ENCODE data around the gene COBL.

The COBL gene

GRCh38 chr7:51230723-51231122 is 85.9 kb downstream of the COBL start:
- peak overlapping the region; percentile 56 for H2AK5ac ChIP-seq (ENCODE audit: low read depth, low read length)
- H3K18ac ChIP-seq (ENCODE audit: low read length), result no peak overlapping the region
- no peak for DNase-seq (ENCODE audit: low spot score)
- no peak overlapping the region for H3K14ac ChIP-seq (ENCODE audit: low read length)
- peaks cover 2% of the 10 kb centered on the region for H3K79me1 ChIP-seq (ENCODE audit: low read depth, low read length)
- no peak overlapping the region for H2AFZ ChIP-seq (ENCODE audit: low read length)
- H3K27me3 ChIP-seq (ENCODE audit: control insufficient read depth in 3 of 3, insufficient read depth in 3 of 3, low read depth in 1 of 3, low read length in 3 of 3), result peaks cover 0 to 13% (median 0%) of the 10 kb centered on the region in 3 experiments
- H4K8ac ChIP-seq (ENCODE audit: low read depth, low read length), result no peak overlapping the region
- no peak overlapping the region for H2BK15ac ChIP-seq (ENCODE audit: low read length)
- no peak overlapping the region for H4K91ac ChIP-seq (ENCODE audit: low read depth, low read length, poor library complexity)
- H3K4me2 ChIP-seq (ENCODE audit: insufficient read depth, low read length, poor library complexity, severe bottlenecking), result no peak overlapping the region
- no peak overlapping the region for H3K27ac ChIP-seq (replicated peaks; ENCODE audit: low read length)
- H3K4ac ChIP-seq (ENCODE audit: low read length), result no peak overlapping the region
- H3K36me3 ChIP-seq (replicated peaks in 1 of 2; ENCODE audit: control insufficient read depth in 2 of 2, insufficient read depth in 2 of 2, low read length in 2 of 2), result no peaks in the 10 kb centered on the region
- no CpG with 5 or more reads among the region's 5 CpGs for WGBS, 2 donors (ENCODE audit: extremely low coverage in 2 of 2, insufficient read length in 2 of 2, insufficient replicate concordance in 1 of 2)
- no peak overlapping the region for H3K23ac ChIP-seq (ENCODE audit: low read depth, low read length, poor library complexity)
- no peak overlapping the region for H3K4me3 ChIP-seq (ENCODE audit: low read length in 2 of 2)
- no peak overlapping the region for H2BK12ac ChIP-seq (ENCODE audit: low read length)
- H2BK120ac ChIP-seq (ENCODE audit: low read depth, low read length), result no peak overlapping the region
- peaks cover 0 to 15% of the 10 kb centered on the region in 2 donors for H3K4me1 ChIP-seq (ENCODE audit: control insufficient read depth in 2 of 2, insufficient read depth in 1 of 2, low read depth in 1 of 2, low read length in 2 of 2)
- peaks cover 0 to 1% of the 10 kb centered on the region in 2 donors for H3K9me3 ChIP-seq (replicated peaks in 1 of 2; ENCODE audit: control insufficient read depth in 2 of 2, insufficient read depth in 1 of 2, low read depth in 1 of 2, low read length in 2 of 2)
- H2BK5ac ChIP-seq (ENCODE audit: low read length), result no peak overlapping the region
- H3K9ac ChIP-seq (ENCODE audit: low read depth, low read length, poor library complexity), result no peak overlapping the region

DNA sequence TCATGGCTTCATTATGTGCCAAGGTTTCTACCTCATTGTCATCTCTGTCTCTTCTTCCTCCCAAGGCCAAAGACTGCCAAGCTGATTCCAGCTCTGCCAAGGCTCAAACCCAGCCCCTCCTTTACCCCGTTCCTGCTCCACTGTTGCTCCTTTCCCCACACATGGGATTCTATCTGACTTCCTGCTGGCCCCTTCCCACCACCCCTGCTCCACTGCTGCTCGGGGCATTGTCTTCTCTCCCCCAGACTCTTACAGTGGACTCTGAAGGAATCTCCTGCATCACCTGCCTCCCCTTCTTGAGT is 86.3 kb downstream of the COBL start:
- Histone ChIP-seq H4K8ac (ENCODE audit: low read depth, low read length) (no peak overlapping the region), H3K27me3 (ENCODE audit: control insufficient read depth in 3 of 3, insufficient read depth in 3 of 3, low read depth in 1 of 3, low read length in 3 of 3) (peaks cover 0 to 10% (median 0%) of the 10 kb centered on the region in 3 experiments), H3K79me1 (ENCODE audit: low read depth, low read length) (peaks cover 2% of the 10 kb centered on the region), H3K9me3 (replicated peaks in 1 of 2; ENCODE audit: control insufficient read depth in 2 of 2, insufficient read depth in 1 of 2, low read depth in 1 of 2, low read length in 2 of 2) (peaks cover 0 to 1% of the 10 kb centered on the region in 2 donors), H2BK15ac (ENCODE audit: low read length) (peak overlapping the region; percentile 35), H3K4me3 (ENCODE audit: low read length in 2 of 2) (no peak overlapping the region), H2AK5ac (ENCODE audit: low read depth, low read length) (peak overlapping the region; percentile 56), H3K9ac (ENCODE audit: low read depth, low read length, poor library complexity) (no peak overlapping the region), H3K27ac (replicated peaks; ENCODE audit: low read length) (no peak overlapping the region), H2BK12ac (ENCODE audit: low read length) (no peak overlapping the region), H2AFZ (ENCODE audit: low read length) (no peak overlapping the region), H2BK120ac (ENCODE audit: low read depth, low read length) (no peak overlapping the region), H3K4me2 (ENCODE audit: insufficient read depth, low read length, poor library complexity, severe bottlenecking) (no peak overlapping the region), H3K14ac (ENCODE audit: low read length) (no peak overlapping the region), H2BK5ac (ENCODE audit: low read length) (no peak overlapping the region), H3K36me3 (replicated peaks in 1 of 2; ENCODE audit: control insufficient read depth in 2 of 2, insufficient read depth in 2 of 2, low read length in 2 of 2) (no peaks in the 10 kb centered on the region), H3K4ac (ENCODE audit: low read length) (no peak overlapping the region), H3K18ac (ENCODE audit: low read length) (peak overlapping the region; percentile 60), H4K91ac (ENCODE audit: low read depth, low read length, poor library complexity) (peak overlapping the region; percentile 76), H3K23ac (ENCODE audit: low read depth, low read length, poor library complexity) (no peak overlapping the region), H3K4me1 (ENCODE audit: control insufficient read depth in 2 of 2, insufficient read depth in 1 of 2, low read depth in 1 of 2, low read length in 2 of 2) (peaks cover 0 to 15% of the 10 kb centered on the region in 2 donors)
- no peak for DNase-seq (ENCODE audit: low spot score)
- no CpG with 5 or more reads among the region's 2 CpGs for WGBS, 2 donors (ENCODE audit: extremely low coverage in 2 of 2, insufficient read length in 2 of 2, insufficient replicate concordance in 1 of 2)

DNA sequence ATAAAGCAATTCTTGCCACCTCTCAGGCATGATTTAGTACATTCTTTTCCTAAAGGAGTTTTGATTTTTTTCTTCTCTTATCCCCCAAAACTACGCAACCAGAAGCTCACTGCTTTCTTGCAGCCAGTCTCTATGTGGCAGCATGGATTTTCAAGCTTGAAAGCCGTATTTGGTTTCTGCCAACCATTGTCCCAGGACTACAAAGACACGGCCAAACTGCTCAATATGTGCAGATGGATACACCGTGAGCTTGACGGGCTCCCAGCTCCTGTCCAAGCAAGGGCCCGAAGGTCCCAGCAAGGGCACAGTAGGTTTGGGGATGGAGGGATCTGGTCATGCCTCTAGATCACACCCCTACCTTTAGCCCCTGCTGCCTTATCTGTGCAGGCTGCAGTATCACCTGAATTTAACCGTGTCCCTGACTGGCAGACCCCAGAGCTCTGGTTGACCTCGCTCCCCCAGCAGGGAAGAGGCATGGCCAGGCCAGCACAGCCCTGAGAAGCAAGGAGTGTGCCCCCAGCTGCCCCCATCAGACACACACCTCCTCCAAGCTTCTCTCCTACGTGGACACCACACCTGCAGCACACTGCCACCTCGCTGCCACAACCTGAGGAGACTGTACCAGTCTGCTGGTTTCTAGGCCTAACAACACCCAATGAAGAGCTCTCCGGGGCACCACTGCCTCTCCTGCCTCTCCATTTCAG is 86.8 kb downstream of the COBL start:
- no peaks in the 10 kb centered on the region for H3K36me3 ChIP-seq (replicated peaks in 1 of 2; ENCODE audit: control insufficient read depth in 2 of 2, insufficient read depth in 2 of 2, low read length in 2 of 2)
- peak overlapping the region; percentile 76 for H4K91ac ChIP-seq (ENCODE audit: low read depth, low read length, poor library complexity)
- H3K9ac ChIP-seq (ENCODE audit: low read depth, low read length, poor library complexity), result no peak overlapping the region
- H3K9me3 ChIP-seq (replicated peaks in 1 of 2; ENCODE audit: control insufficient read depth in 2 of 2, insufficient read depth in 1 of 2, low read depth in 1 of 2, low read length in 2 of 2), result no peaks in the 10 kb centered on the region
- no peak for DNase-seq (ENCODE audit: low spot score)
- peak overlapping the region; percentile 35 for H2BK15ac ChIP-seq (ENCODE audit: low read length)
- H2BK5ac ChIP-seq (ENCODE audit: low read length), result no peak overlapping the region
- H3K27ac ChIP-seq (replicated peaks; ENCODE audit: low read length), result no peak overlapping the region
- H3K27me3 ChIP-seq (ENCODE audit: control insufficient read depth in 3 of 3, insufficient read depth in 3 of 3, low read depth in 1 of 3, low read length in 3 of 3), result peaks cover 0 to 7% (median 0%) of the 10 kb centered on the region in 3 experiments
- H3K79me1 ChIP-seq (ENCODE audit: low read depth, low read length), result peaks cover 2% of the 10 kb centered on the region
- no peak overlapping the region for H2BK120ac ChIP-seq (ENCODE audit: low read depth, low read length)
- H3K4me1 ChIP-seq (ENCODE audit: control insufficient read depth in 2 of 2, insufficient read depth in 1 of 2, low read depth in 1 of 2, low read length in 2 of 2), result peaks cover 0 to 19% of the 10 kb centered on the region in 2 donors
- no peak overlapping the region for H4K8ac ChIP-seq (ENCODE audit: low read depth, low read length)
- H3K4me3 ChIP-seq (ENCODE audit: low read length in 2 of 2), result no peak overlapping the region
- no CpG with 5 or more reads among the region's 11 CpGs for WGBS, 2 donors (ENCODE audit: extremely low coverage in 2 of 2, insufficient read length in 2 of 2, insufficient replicate concordance in 1 of 2)
- no peak overlapping the region for H3K23ac ChIP-seq (ENCODE audit: low read depth, low read length, poor library complexity)
- peak overlapping the region; percentile 2 for H2AK5ac ChIP-seq (ENCODE audit: low read depth, low read length)
- no peak overlapping the region for H3K14ac ChIP-seq (ENCODE audit: low read length)
- H3K4me2 ChIP-seq (ENCODE audit: insufficient read depth, low read length, poor library complexity, severe bottlenecking), result no peak overlapping the region
- peak overlapping the region; percentile 60 for H3K18ac ChIP-seq (ENCODE audit: low read length)
- peak overlapping the region; percentile 53 for H3K4ac ChIP-seq (ENCODE audit: low read length)
- no peak overlapping the region for H2AFZ ChIP-seq (ENCODE audit: low read length)
- H2BK12ac ChIP-seq (ENCODE audit: low read length), result no peak overlapping the region

- Histone ChIP-seq H2BK12ac (ENCODE audit: low read length) (no peak overlapping the region), H2AK5ac (ENCODE audit: low read depth, low read length) (no peak overlapping the region), H3K36me3 (replicated peaks in 1 of 2; ENCODE audit: control insufficient read depth in 2 of 2, insufficient read depth in 2 of 2, low read length in 2 of 2) (no peaks in the 10 kb centered on the region), H3K23ac (ENCODE audit: low read depth, low read length, poor library complexity) (no peak overlapping the region), H3K9me3 (replicated peaks in 1 of 2; ENCODE audit: control insufficient read depth in 2 of 2, insufficient read depth in 1 of 2, low read depth in 1 of 2, low read length in 2 of 2) (no peaks in the 10 kb centered on the region), H2BK120ac (ENCODE audit: low read depth, low read length) (no peak overlapping the region), H2BK15ac (ENCODE audit: low read length) (no peak overlapping the region), H3K79me1 (ENCODE audit: low read depth, low read length) (peaks cover 2% of the 10 kb centered on the region), H3K27me3 (ENCODE audit: control insufficient read depth in 3 of 3, insufficient read depth in 3 of 3, low read depth in 1 of 3, low read length in 3 of 3) (peaks cover 0 to 7% (median 0%) of the 10 kb centered on the region in 3 experiments), H4K91ac (ENCODE audit: low read depth, low read length, poor library complexity) (no peak overlapping the region), H3K18ac (ENCODE audit: low read length) (no peak overlapping the region), H3K4me3 (ENCODE audit: low read length in 2 of 2) (no peak overlapping the region), H4K8ac (ENCODE audit: low read depth, low read length) (no peak overlapping the region), H3K4me1 (ENCODE audit: control insufficient read depth in 2 of 2, insufficient read depth in 1 of 2, low read depth in 1 of 2, low read length in 2 of 2) (peaks cover 0 to 17% of the 10 kb centered on the region in 2 donors), H3K9ac (ENCODE audit: low read depth, low read length, poor library complexity) (no peak overlapping the region), H3K4me2 (ENCODE audit: insufficient read depth, low read length, poor library complexity, severe bottlenecking) (no peak overlapping the region), H3K14ac (ENCODE audit: low read length) (no peak overlapping the region), H3K27ac (replicated peaks; ENCODE audit: low read length) (no peak overlapping the region), H2BK5ac (ENCODE audit: low read length) (no peak overlapping the region), H2AFZ (ENCODE audit: low read length) (no peak overlapping the region), H3K4ac (ENCODE audit: low read length) (no peak overlapping the region)
- no peak for DNase-seq (ENCODE audit: low spot score)
- no CpG with 5 or more reads among the region's 18 CpGs for WGBS, 2 donors (ENCODE audit: extremely low coverage in 2 of 2, insufficient read length in 2 of 2, insufficient replicate concordance in 1 of 2)
These were observed 87.5 kb downstream of the COBL start for GRCh38 chr7:51229106-51229537.
